Omental fat pad (tissue), 4 donors: Measurements from ENCODE around the gene MATN1. TPM values are rescaled to one million over a fixed set of nuclear protein-coding genes. Genes with fewer than 3 reads are reported as not detected.

Experiments used
- ATAC-seq: fragments of 150-250 bp; one replicate; pipeline ENCODE4 v1.9.1; 2016; ENCODE audit warnings: mild to moderate bottlenecking, moderate library complexity; ENCODE audit not compliant: low FRiP score
- DNase-seq: peaks from one replicate; pipeline ENCODE4 v3.0.0-alpha.2; 2019; ENCODE audit warnings: low spot score
- small RNA-seq: library from RNA; depleted of rRNA; stranded (forward); fragments of <200 nt; gene quantifications from one replicate; pipeline ENCODE3, GENCODE V24; 2016
- total RNA-seq, 4 donors: library from RNA; depleted of rRNA; stranded (reverse); fragments of >200 nt; gene quantifications; one replicate each; pipeline ENCODE4 v1.1.0, GENCODE V29; 2016
- TF ChIP-seq, protein P1 (sequence below), 3 donors: fragments of 450-650 bp; IDR thresholded peaks; one replicate each; pipeline ENCODE4 v1.5.1; 2016 to 2017; ENCODE audit warnings: antibody characterized with exemption in 3 of 3, mild to moderate bottlenecking in 3 of 3, moderate library complexity in 2 of 3

The MATN1 gene
- total RNA-seq, 4 donors from 2014 or later = 0.28 to 0.84 TPM; not detected in 2

DNA sequence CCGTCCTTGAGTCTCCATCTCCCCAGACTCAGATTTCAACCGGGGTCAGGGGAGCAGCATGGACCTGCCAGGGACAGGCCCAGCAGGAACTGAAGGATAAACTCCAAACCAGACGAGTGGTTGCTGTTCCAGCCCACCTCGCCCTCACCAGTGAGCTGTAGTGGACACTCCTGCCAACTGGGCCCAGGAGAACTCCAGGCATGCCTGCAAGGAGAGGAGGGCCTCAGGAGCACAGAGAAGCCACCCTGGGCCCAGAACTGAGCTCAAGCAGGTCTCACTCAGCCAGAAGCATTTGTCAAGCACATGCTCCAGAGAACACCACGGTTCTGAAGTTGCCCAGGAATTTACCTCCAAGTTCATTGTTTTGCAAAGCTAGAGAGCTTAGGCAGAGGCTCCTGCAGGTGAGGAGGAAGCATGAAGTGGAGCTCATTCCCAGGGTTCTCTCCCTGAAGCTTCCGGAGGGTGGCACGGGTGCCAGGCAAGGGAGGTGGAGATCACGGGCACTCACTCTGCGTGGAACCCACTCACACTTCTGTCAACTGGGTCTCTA is 61.0 kb downstream of the MATN1 start:
- no peak for ATAC-seq
- DNase-seq = no peak
- TF ChIP-seq, protein P1, sequence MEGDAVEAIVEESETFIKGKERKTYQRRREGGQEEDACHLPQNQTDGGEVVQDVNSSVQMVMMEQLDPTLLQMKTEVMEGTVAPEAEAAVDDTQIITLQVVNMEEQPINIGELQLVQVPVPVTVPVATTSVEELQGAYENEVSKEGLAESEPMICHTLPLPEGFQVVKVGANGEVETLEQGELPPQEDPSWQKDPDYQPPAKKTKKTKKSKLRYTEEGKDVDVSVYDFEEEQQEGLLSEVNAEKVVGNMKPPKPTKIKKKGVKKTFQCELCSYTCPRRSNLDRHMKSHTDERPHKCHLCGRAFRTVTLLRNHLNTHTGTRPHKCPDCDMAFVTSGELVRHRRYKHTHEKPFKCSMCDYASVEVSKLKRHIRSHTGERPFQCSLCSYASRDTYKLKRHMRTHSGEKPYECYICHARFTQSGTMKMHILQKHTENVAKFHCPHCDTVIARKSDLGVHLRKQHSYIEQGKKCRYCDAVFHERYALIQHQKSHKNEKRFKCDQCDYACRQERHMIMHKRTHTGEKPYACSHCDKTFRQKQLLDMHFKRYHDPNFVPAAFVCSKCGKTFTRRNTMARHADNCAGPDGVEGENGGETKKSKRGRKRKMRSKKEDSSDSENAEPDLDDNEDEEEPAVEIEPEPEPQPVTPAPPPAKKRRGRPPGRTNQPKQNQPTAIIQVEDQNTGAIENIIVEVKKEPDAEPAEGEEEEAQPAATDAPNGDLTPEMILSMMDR (IDR thresholded peaks at IDR 0.05) = no peak

GRCh38 chr1:30661311-30661710 is 62.1 kb downstream of the MATN1 start:
- TF ChIP-seq, protein P1 (IDR thresholded peaks at IDR 0.05) = no peak
- no peak for ATAC-seq
- DNase-seq = no peak

Small RNAs within 50 kb of the gene (small RNA-seq; reads per million reads assigned to genes)
- not detected for gene MIR4420

Other genes with a start within 250 kb of the MATN1 start
- gene LAPTM5, start 34.2 kb upstream of the MATN1 start, total RNA-seq = 100 to 1,000 TPM in 3 of 4 donors, 10 to 100 TPM in 1; 87.4 to 327 (median 154) TPM
- gene SDC3, start 185.2 kb upstream of the MATN1 start, total RNA-seq = 10 to 100 TPM; 27.3 to 38.1 (median 30.8) TPM